ENCODE measurements around the gene CRYBB1. TPM values are rescaled to one million over a fixed set of nuclear protein-coding genes. Genes with fewer than 3 reads are reported as not detected.

The CRYBB1 gene
- total RNA-seq, 2 donors from 2014 or later: not detected

DNA sequence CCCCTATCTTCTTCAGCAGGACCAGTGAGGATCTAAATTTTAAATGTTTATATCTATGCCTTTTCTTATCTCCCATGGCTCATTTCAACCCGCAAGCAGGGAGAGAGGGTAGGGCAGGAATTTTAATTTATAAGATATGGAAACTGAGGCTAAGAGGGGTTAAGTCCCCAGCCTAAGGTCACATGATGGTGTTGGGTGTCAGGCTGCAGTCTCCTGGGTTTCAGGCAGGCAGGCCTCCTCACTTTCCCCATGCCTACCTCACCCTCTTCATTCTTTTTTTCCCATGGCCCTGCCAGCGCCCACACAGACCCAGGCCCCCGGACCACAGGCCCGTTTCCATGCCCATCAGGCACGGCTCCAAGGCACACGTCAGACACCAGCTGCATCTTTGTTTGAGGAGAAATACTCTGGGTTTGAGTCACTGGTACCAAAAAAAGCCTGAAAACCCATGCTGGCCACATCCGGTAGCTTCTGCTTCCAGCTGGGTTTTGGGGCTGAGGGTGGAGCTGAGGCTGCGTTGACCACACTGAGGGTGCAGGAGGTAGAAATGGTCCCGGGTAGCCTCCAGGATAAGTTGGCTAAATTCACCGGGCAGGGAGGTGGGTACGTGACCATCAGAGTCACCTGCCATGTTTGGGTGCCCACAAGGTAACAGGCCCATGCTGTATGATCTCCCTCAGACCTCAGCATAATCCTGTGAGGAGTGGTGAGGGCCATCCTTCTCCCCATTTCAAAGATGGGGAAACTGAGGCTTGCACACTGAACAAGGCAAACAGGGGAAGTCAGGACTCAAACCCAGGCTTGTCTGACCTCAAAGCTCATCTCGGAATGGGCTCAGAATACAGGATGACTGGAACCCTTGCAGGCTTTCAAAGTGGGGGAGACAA lies 7.5 kb downstream of the CRYBB1 start:
- ATAC-seq (peak; percentile 56), DNase-seq (no peak)
- Mint-ChIP-seq H3K27me3 (peaks cover 11% of the 10 kb centered on the region), H3K36me3 (ENCODE audit: low read depth) (no peaks in the 10 kb centered on the region), H3K4me1 (peaks cover 17% of the 10 kb centered on the region), H3K4me3 (peak overlapping the region; percentile 74), H3K27ac (peak overlapping the region; percentile 4)
- no peaks in the 10 kb centered on the region for H3K9me3 ChIP-seq (ENCODE audit: control insufficient read depth, low read length, poor library complexity, severe bottlenecking)

DNA sequence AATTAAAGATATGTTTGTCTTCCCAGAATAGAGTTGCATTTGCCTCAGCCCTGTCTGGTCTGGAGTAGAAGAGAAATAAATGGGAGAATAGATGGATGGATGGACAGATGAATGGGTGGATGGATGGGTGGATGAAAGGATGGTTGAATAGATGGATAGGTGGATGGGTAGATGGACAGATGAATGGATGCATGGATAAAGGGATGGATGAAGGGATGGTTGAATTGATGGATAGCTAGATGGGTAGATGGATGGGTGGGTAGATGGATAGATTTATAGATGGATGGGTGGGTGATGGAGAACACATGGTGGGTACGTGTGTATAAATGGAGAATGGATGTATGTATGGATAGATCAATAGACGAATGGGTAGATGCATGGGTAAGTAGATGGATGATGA lies 8.5 kb downstream of the CRYBB1 start:
- H3K9me3 ChIP-seq (ENCODE audit: control insufficient read depth, low read length, poor library complexity, severe bottlenecking): no peaks in the 10 kb centered on the region
- peaks cover 20% of the 10 kb centered on the region for H3K4me1 Mint-ChIP-seq
- no peak overlapping the region for H3K27ac Mint-ChIP-seq
- H3K36me3 Mint-ChIP-seq (ENCODE audit: low read depth): no peaks in the 10 kb centered on the region
- ATAC-seq (no peak), DNase-seq (no peak)
- H3K27me3 Mint-ChIP-seq: peaks cover 10% of the 10 kb centered on the region
- H3K4me3 Mint-ChIP-seq: no peak overlapping the region

DNA sequence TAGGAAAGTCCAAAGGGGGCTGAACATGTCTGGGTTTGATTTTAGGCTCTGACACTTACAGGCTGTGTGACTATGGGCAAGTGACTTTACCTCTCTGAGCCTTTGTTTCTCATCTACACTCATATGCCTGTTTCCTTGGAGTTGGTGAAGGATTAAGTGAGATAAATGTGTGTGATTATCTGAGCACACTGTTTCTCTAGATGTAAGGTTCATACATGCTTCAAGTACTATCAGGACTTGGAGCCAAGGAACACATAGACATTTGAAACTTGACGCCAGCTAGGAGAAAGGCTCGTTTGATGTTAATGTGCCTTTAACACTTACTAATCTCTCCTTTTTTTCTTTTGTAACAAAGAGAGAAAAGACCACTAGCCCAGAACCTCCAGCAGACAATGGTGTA lies 9.7 kb downstream of the CRYBB1 start:
- H3K9me3 ChIP-seq (ENCODE audit: control insufficient read depth, low read length, poor library complexity, severe bottlenecking): no peaks in the 10 kb centered on the region
- H3K27ac Mint-ChIP-seq: no peak overlapping the region
- DNase-seq (no peak), ATAC-seq (no peak)
- H3K27me3 Mint-ChIP-seq: peaks cover 6% of the 10 kb centered on the region
- no peaks in the 10 kb centered on the region for H3K36me3 Mint-ChIP-seq (ENCODE audit: low read depth)
- peaks cover 23% of the 10 kb centered on the region for H3K4me1 Mint-ChIP-seq
- no peak overlapping the region for H3K4me3 Mint-ChIP-seq

- Mint-ChIP-seq H3K27ac (no peak overlapping the region), H3K27me3 (no peaks in the 10 kb centered on the region), H3K4me3 (no peak overlapping the region), H3K36me3 (ENCODE audit: low read depth) (no peaks in the 10 kb centered on the region), H3K4me1 (peaks cover 22% of the 10 kb centered on the region)
- DNase-seq (no peak), ATAC-seq (no peak)
- H3K9me3 ChIP-seq (ENCODE audit: control insufficient read depth, low read length, poor library complexity, severe bottlenecking): no peaks in the 10 kb centered on the region
These were observed 11.2 kb downstream of the CRYBB1 start for GRCh38 chr22:26606611-26607010.

DNA sequence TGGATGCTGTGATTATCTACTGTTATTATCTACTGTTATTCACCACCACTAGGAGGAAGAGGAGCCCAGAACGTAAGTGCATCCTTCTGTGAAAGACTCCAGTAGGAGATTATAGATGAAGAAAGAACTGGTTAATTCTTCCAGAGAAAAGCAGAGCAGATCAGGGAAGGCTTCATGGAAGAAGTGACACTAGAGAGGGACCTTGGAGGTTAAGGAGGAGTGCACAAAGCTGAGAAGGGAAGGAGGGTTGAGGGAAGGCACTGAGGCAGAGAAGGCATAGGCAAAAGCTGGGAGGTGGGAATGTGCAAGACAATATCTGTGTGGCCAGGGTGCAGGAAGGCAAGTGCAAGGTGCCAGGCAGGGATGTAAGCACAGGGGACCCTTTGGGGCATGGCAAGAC lies 13.5 kb downstream of the CRYBB1 start:
- H3K27ac Mint-ChIP-seq: no peak overlapping the region
- DNase-seq (no peak), ATAC-seq (no peak)
- H3K4me3 Mint-ChIP-seq: no peak overlapping the region
- H3K36me3 Mint-ChIP-seq (ENCODE audit: low read depth): no peaks in the 10 kb centered on the region
- no peaks in the 10 kb centered on the region for H3K9me3 ChIP-seq (ENCODE audit: control insufficient read depth, low read length, poor library complexity, severe bottlenecking)
- H3K4me1 Mint-ChIP-seq: peaks cover 13% of the 10 kb centered on the region
- H3K27me3 Mint-ChIP-seq: peaks cover 5% of the 10 kb centered on the region

- peaks cover 17% of the 10 kb centered on the region for H3K4me1 Mint-ChIP-seq
- ATAC-seq (no peak), DNase-seq (no peak)
- H3K4me3 Mint-ChIP-seq: no peak overlapping the region
- no peaks in the 10 kb centered on the region for H3K9me3 ChIP-seq (ENCODE audit: control insufficient read depth, low read length, poor library complexity, severe bottlenecking)
- no peaks in the 10 kb centered on the region for H3K36me3 Mint-ChIP-seq (ENCODE audit: low read depth)
- peaks cover 5% of the 10 kb centered on the region for H3K27me3 Mint-ChIP-seq
- no peak overlapping the region for H3K27ac Mint-ChIP-seq
These were observed 15.7 kb downstream of the CRYBB1 start for GRCh38 chr22:26602127-26602526.

- H3K9me3 ChIP-seq (ENCODE audit: control insufficient read depth, low read length, poor library complexity, severe bottlenecking): no peaks in the 10 kb centered on the region
- Mint-ChIP-seq H3K4me1 (peaks cover 17% of the 10 kb centered on the region), H3K27me3 (peaks cover 5% of the 10 kb centered on the region), H3K4me3 (no peak overlapping the region), H3K36me3 (ENCODE audit: low read depth) (no peaks in the 10 kb centered on the region), H3K27ac (no peak overlapping the region)
- no peak for DNase-seq
- ATAC-seq: no peak
These were observed 16.1 kb downstream of the CRYBB1 start for GRCh38 chr22:26601726-26602125.

GRCh38 chr22:26599505-26599904 lies 18.3 kb downstream of the CRYBB1 start:
- Mint-ChIP-seq H3K36me3 (ENCODE audit: low read depth) (no peaks in the 10 kb centered on the region), H3K27ac (no peak overlapping the region), H3K4me3 (no peak overlapping the region), H3K4me1 (peaks cover 17% of the 10 kb centered on the region), H3K27me3 (peaks cover 5% of the 10 kb centered on the region)
- H3K9me3 ChIP-seq (ENCODE audit: control insufficient read depth, low read length, poor library complexity, severe bottlenecking): no peaks in the 10 kb centered on the region
- no peak for DNase-seq
- no peak for ATAC-seq

DNA sequence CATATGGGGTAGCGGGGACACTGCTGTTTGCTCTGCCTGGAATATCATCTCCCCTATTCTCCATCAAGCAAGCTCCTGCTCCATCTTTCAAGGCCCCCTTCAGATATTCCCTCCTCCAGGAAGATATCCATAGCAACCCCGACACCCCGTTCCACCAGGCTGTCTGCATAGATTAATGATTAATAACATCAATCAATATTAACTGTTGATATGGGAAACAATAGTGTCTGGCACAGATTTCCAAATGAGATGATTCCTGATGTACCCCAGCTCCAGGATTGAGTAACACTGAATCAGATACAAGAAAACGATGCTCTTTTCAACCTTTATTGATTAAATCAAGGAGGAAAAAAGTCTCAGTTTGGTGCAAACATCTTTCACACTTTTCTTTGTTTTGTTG lies 20.3 kb downstream of the CRYBB1 start:
- Mint-ChIP-seq H3K4me3 (no peak overlapping the region), H3K27me3 (peaks cover 5% of the 10 kb centered on the region), H3K4me1 (peaks cover 21% of the 10 kb centered on the region)

DNA sequence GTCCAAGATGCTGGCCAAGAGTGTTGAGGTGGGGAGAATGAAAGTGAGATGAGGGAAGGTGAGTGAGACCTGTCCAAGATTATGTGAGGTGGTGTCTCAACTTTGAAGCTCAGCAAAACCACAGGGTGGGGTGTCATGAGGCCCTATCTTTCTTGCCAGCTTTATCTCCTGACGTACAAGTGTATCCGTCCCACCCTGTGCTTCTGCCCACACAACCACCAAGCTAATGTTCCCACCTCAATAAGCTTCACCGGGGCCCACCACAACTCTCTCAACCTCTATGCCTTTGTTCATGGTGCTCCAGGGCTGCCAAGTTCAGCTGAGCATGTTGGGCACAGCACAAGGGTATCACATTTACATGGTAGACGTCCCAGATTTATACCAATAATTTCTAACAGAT lies 20.8 kb downstream of the CRYBB1 start:
- Mint-ChIP-seq H3K4me3 (no peak overlapping the region), H3K27me3 (peaks cover 5% of the 10 kb centered on the region), H3K4me1 (peaks cover 26% of the 10 kb centered on the region), H3K36me3 (ENCODE audit: low read depth) (no peaks in the 10 kb centered on the region), H3K27ac (no peak overlapping the region)
- ATAC-seq (no peak), DNase-seq (no peak)
- no peaks in the 10 kb centered on the region for H3K9me3 ChIP-seq (ENCODE audit: control insufficient read depth, low read length, poor library complexity, severe bottlenecking)

More for the DNA sequence above, 20.3 kb downstream of the CRYBB1 start:
- no peaks in the 10 kb centered on the region for H3K9me3 ChIP-seq (ENCODE audit: control insufficient read depth, low read length, poor library complexity, severe bottlenecking)
- Mint-ChIP-seq H3K36me3 (ENCODE audit: low read depth) (no peaks in the 10 kb centered on the region), H3K27ac (no peak overlapping the region)
- ATAC-seq (no peak), DNase-seq (no peak)

GRCh38 chr22:26593763-26594162 lies 24.1 kb downstream of the CRYBB1 start:
- DNase-seq (no peak), ATAC-seq (no peak)
- Mint-ChIP-seq H3K27ac (peak overlapping the region; percentile 88), H3K27me3 (no peaks in the 10 kb centered on the region), H3K4me3 (no peak overlapping the region), H3K36me3 (ENCODE audit: low read depth) (no peaks in the 10 kb centered on the region), H3K4me1 (peaks cover 31% of the 10 kb centered on the region)
- H3K9me3 ChIP-seq (ENCODE audit: control insufficient read depth, low read length, poor library complexity, severe bottlenecking): no peaks in the 10 kb centered on the region

GRCh38 chr22:26592421-26592891 lies 25.4 kb downstream of the CRYBB1 start:
- DNase-seq (peak in 1 of 3 donors; percentile 8), ATAC-seq (peak; percentile 55)
- H3K36me3 Mint-ChIP-seq (ENCODE audit: low read depth): no peaks in the 10 kb centered on the region
- no peaks in the 10 kb centered on the region for H3K9me3 ChIP-seq (ENCODE audit: control insufficient read depth, low read length, poor library complexity, severe bottlenecking)
- peaks cover 31% of the 10 kb centered on the region for H3K4me1 Mint-ChIP-seq
- no peaks in the 10 kb centered on the region for H3K27me3 Mint-ChIP-seq
- H3K27ac Mint-ChIP-seq: peak overlapping the region; percentile 88
- H3K4me3 Mint-ChIP-seq: peak overlapping the region; percentile 80

- no peaks in the 10 kb centered on the region for H3K9me3 ChIP-seq (ENCODE audit: control insufficient read depth, low read length, poor library complexity, severe bottlenecking)
- Mint-ChIP-seq H3K36me3 (ENCODE audit: low read depth) (no peaks in the 10 kb centered on the region), H3K4me1 (peaks cover 38% of the 10 kb centered on the region), H3K27ac (peak within 1 kb of the TSS; percentile 81), H3K27me3 (no peaks in the 10 kb centered on the region), H3K4me3 (peak within 1 kb of the TSS; percentile 94)
- DNase-seq (peak; percentile 76 to 83 (median 80)), ATAC-seq (peak; percentile 90)
These were observed 27.7 kb downstream of the CRYBB1 start, which contains the start of gene TPST2 for GRCh38 chr22:26589845-26590736. Gene TPST2, minus strand, starts transcription at chr22:26590132. Its CDS starts 48,502 bp downstream, at chr22:26541630.

Data from T-helper 17 cell (primary cell).